GM18511 (cell line): ENCODE data around the gene GCLC.
A peak's percentile ranks its signal among the peaks of the same experiment; 100 is the strongest.
"Not testable (repeated sequence)": the region's sequence is repeated elsewhere in the genome, so short reads cannot be mapped to it uniquely, and the experiment has no call there.

Source experiments
- ATAC-seq: cut with Tn5 transposase; IDR thresholded peaks from one replicate; pipeline ENCODE4 v1.9.1; 2021; ENCODE audit warnings: mild to moderate bottlenecking, moderate library complexity; ENCODE audit not compliant: unreplicated experiment

Gene GCLC

DNA sequence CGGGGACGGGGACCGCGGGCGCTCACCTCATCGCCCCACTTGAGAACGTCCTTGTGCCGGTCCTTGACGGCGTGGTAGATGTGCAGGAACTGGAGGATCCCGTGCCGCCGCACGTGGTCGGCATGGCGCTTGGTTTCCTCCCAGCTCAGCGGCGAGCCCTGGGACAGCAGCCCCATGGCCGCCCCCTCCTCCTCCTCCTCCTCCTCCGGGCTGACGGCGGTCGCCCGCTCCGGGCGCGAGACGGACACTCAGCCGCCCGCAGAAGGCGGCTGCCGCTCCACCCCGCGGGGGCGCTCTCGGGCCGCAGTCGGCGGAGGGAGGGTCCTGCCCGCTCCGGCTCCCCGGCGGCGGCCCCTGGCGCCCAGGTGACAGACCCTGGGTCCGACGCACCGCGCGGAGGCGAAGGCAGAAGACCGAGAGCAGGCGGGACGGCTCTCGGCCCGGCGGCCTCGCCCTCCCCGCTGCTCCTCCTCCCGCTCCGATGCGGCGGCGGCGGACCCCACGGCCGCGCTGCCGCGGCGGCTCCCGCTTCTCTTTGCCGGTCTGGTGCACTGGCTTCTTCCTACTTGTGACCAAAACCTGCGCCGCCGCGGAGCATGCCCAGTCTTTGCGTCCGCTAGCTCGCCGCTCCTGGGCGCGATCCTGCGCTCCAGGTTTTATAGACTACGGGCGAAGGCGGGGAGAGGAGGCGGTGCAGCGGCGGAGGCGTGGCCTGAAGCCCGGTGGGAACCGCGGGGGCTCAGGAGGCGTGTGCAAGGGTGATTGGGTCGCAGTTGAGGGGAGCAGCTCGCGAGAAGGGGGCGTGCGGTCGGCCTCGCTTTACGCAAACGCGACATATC lies at the start of gene GCLC:
GCLC (minus strand) TSS at position 632 of the 839 bp plus-strand sequence; CDS start at position 176, 456 bp downstream.
- peak; percentile 60 for ATAC-seq

DNA sequence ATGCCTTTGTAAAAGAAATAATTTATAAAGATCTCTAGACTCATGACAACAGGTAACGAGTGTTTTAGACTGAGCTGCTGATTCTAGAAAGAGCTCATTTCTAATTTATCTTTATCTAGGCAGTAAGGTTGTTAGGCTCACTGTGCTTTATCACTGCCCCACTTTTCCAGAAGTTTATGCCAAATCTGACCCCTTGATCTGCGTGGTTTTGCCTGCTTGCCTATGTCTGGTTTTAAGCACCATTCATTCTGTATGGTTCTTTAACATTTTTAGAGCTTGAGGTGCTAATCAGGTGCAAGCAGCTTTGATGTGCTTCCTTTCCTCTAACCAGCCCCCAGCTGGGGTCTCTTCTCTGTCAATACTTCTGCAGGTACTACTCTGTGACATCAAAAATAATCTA lies 49.7 kb upstream of the GCLC start:
- no peak for ATAC-seq

DNA sequence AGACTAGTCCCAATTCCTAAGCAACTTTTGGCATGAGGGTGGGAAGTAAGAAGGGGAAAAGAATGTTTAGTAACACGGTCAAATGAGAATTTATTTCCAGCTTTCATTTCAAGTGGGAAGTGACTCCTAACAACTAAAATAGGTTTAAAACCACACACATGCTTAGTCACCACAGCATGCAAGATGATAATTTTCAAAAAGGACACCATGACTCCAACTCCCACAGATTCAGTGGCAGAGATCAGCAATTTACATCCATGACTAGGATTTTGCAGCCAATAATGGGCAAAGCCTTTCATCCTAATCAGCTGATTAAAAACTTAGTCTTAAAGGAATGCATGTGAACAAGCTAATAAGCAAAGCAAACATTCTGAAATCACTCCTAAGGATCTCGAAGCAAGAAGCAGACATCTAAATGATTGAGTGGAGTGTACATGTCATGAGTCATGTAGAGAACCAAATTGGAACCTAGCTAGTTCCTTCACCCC lies 48.1 kb upstream of the GCLC start:
- no peak for ATAC-seq

DNA sequence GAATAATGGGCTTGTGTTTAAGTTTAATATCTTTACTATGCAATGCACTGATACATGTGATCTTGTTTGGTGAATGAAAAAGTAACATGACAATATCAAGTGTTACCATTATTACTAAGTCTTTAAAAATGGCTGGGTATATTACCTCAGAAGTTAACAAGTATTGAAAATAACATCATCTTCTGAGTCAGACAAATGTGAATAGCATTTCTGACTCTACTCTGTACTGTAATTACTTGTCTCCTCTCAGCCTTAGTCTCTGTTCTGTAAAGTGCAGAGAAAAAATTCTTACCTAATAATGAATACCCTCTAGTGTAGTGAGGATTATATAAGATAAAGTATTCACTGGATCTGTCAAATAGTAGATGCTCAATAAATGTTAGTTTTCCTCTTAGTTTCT lies 47.0 kb upstream of the GCLC start:
- ATAC-seq: no peak

DNA sequence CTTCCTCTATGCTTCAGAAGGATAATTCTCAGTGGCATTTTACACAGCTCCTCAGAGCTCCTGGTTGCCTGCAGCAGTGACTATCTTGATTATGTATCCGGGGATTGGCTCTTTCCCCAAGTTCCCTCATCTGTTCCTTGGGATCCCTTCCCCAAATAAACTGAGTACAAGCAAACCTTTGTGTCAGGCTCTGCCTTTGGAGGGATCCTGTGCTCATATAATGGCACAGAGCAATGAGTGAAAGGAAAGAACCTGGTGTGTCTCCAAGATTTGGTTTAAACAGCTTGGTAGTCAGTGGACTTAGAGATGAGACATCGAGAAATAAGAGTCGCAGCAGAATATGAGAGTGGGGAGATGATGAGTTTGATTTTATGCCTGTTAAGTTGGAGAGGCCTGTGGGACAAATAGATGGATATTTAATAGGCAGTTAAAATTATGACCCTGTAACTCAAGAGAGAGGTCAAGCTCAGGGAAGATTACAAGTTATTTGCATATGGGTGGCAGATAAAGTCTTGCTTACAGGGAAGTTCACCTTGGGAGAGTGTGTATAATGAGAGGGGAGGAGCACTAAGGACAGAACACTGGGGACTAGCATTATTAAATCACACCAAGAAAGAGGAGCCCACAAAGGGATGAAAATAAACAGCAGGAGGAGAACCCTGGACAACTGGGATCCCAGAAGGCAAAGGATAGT lies 44.1 kb upstream of the GCLC start:
- no peak for ATAC-seq

- ATAC-seq: no peak
Measured at GRCh38 chr6:53587291-53587690, 42.4 kb upstream of the GCLC start.

- no peak for ATAC-seq
Measured at GRCh38 chr6:53585208-53585900, 40.5 kb upstream of the GCLC start.

GRCh38 chr6:53584726-53585125 lies 39.8 kb upstream of the GCLC start:
- no peak for ATAC-seq

DNA sequence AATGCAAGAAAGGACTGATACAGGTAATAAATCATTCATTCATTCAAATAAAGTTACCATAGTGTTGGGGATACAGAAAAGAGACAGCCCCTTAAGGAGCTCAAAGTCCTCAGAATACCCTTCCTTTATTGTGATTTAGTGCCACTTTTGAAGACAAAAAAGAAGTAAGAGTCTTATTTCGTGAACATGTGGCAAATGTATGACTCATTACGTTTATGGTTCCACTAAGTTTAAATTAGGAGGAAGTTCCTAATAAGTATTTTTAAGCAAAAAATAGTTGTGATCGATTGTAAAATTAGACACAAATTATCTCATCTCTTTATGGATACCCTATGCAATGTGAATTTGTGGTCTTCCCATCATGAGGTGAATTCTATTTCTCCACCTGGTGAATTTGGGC lies 38.5 kb upstream of the GCLC start:
- no peak for ATAC-seq

DNA sequence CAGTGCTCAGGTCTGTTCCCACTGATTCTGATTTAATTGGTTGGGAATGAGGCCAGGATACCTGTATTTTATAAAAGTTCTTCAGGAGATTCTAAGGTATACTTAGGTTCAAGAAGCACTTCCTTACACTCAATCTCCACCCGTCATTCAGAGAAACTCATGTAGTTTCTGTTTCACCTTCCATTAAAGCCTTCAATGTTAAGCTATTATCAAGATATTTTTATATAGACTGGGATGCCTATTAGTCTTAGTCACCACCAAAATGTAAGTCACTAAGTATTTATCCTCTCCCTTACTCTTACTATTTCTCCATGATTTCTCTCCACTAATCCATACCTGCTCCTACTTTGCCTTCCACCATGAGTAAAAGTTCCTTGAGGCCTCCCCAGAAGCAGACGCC lies 38.1 kb upstream of the GCLC start:
- peak; percentile 59 for ATAC-seq

GRCh38 chr6:53581856-53582255 lies 37.0 kb upstream of the GCLC start:
- no peak for ATAC-seq

DNA sequence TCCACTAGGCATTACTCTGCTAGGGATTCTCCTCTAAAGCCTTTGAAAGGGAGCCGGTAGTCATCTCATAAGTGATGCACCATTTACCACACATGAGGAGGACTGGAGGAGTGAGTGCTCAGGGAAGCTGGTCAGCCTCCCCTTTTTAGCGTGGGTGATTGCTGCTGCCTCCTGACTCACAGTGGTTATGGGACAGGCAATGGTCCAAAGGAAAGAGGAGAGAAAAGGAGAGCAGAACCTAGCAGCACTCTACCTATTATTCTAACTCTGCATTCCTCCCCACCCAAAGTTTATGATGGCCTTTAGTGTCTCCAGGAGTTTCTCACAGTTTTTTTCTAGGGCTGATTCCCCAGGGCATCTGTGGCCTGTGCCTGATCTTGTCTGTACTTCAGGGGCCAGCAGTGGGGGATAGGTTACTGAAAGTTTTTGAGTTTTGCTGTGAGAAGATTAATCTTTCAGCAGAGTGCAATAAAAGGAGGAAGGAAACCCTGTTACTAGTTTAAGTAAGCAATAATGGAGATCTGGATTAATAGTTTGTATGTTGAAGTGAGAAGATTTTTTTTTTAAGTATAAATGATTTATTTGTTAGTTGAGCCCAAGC lies 36.4 kb upstream of the GCLC start:
- no peak for ATAC-seq

DNA sequence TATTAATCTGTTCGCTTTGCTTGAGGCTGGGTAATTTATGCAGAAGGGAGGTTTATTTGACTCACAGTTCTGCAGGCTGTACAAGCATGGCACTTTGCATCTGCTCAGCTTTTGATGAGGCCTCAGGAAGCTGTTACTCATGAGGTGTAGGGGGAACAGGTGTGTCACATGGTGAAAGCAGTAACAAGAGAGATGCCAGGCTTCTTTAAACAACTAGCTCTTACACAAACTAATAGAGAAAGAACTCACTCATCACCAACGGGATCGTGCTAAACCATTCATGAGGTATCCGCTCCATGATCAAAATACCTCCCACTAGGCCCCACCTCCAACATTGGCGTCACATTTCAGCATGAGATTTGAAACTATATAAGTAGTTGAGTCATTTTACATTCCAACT lies 34.4 kb upstream of the GCLC start:
- no peak for ATAC-seq

DNA sequence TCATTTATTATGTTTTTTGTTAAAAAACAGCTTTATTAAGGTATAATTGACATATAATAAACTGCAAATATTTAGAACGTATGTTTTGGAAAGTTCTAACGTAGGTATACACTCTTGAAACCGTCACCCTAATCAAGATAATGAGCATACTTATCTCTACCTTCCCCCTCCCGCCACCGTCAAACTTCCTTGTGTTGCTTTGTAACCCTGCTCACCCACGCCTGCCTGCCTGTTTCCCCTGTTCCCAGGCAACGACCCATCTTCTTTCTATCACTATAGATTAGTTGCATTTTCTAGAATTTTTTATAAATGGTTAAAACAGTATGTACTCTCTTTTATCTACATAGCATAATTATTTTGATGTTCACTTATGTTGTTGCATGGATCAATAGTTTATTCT lies 33.5 kb upstream of the GCLC start:
- ATAC-seq: no peak

DNA sequence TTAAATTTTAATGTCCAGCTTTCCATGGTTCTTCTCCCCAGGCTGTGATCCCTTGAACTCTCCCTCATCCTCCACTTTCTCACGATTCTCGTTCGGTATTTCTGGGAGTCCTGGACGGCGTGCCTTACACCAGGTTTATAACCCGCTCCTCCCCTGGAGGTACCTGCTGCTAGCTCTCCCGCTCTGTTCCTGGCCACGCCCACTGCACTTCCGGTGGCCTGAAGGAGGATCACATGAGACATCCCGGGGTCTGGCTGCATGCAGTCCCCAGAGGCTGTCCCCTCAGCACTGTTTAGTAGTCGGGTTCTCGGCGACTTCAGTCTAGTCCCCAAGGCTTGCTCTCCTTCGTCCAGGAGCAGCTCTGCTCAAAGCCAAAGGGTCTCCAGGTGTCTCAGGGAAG lies 28.4 kb upstream of the GCLC start:
- no peak for ATAC-seq

GRCh38 chr6:53572379-53572778 lies 27.5 kb upstream of the GCLC start:
- ATAC-seq: not testable (repeated sequence)

DNA sequence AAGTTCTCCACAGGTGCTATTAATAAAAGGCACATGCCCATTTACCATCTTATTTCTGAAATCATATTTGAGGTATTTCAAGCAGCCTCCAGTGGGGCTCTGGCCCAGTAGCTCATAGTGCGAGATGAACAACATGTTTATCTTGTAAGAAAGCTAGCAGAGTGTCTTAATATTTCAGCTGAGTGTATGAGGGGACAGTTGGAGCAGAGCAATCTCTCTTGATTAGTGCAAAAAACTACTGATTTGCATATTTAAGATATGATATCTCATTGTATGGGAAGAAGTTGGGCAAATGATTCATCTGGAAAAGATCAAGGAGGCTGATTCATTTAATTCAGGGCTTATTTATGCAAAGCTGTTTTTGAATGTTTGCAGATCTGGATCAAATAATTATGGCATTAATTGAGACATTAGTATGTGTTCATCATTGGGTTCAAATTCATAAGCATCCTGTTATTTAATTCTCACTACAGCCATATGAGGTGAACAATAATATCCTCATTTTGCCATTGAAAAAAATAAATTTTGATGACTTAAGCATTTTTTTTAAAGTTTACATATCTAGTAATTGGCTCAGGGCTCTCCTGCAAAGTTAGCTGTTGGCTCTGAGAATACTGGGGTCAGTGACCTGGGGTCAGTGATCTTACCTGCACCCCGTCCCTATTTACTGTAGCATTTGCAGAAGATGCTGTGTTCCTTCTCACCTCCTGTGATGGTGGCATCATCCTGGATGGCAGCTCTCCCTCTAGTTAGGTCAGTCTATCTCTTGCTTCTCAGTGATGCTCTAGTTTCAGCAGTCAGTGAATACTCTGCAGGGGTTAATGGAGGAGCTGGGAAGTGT lies 24.1 kb upstream of the GCLC start:
- ATAC-seq: no peak

DNA sequence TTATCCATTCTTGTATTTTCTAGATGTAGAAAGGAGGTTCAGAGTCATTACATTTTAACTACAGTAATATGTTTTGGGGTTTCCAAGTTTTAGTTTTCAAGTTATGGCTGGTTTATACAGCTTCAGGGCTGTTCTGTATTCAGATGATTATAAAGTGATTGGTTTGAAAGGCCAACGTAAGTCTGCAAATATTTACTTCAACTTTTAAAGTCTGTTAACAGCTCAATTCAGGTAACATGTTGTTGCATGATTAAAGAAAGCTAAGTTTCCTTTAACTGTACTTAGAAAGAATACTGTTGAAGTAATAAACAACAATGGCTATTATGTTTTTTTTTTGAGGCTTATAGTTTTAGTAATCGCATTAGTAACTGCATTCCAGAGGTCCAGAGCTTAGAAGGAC lies 22.8 kb upstream of the GCLC start:
- no peak for ATAC-seq

DNA sequence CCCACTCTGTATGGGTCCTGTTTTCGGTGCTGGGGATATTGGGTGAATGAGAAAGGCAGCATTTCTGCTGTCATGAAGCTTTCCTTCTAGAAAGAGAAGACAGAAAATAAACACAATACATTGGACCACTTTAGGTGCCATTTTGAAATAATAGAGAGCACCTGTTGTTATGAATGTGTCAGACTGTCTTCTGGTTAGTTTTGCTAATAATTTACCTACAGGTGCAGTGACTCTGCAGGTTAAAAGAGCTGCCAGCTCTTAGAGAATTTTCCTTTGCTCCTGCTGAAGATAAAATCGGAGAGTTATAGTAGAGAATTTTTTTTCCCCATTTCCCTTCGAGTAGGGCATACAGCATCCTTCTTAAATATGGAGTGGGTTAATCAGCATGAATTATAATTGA lies 21.9 kb upstream of the GCLC start:
- ATAC-seq: no peak

GRCh38 chr6:53565886-53566285 lies 21.0 kb upstream of the GCLC start:
- ATAC-seq: no peak
